OCI-LY3 (cell line): ENCODE measurements around the gene R3HDM2.

Experiments used
- H2AFZ ChIP-seq: fragments of 200-600, 300-600 bp; shearing (Covaris generic); 2 replicates; pipeline ENCODE4 v1.6.0; 2014; ENCODE audit warnings: antibody characterized with exemption, low read depth, low read length
- H3K27ac ChIP-seq: fragments of 200-600, 300-600 bp; sonication (generic); 2 replicates; pipeline ENCODE4 v1.5.1; 2014; ENCODE audit warnings: mild to moderate bottlenecking, low read length, moderate library complexity, mixed read lengths
- H3K27me3 ChIP-seq: fragments of 200-600, 300-600 bp; sonication (generic); 2 replicates; pipeline ENCODE4 v1.6.1; 2014; ENCODE audit warnings: low read depth, low read length, mixed read lengths
- H3K36me3 ChIP-seq: fragments of 200-600, 300-600 bp; sonication (generic); replicated peaks from 2 replicates; pipeline ENCODE3; 2014; ENCODE audit warnings: low read depth, low read length, mixed read lengths
- H3K4me1 ChIP-seq: fragments of 300-600, 200-600 bp; sonication (generic); 2 replicates; pipeline ENCODE4 v1.6.1; 2014; ENCODE audit warnings: low read length, mixed read lengths
- H3K4me2 ChIP-seq: fragments of 200-600, 300-600 bp; sonication (generic); 2 replicates; pipeline ENCODE4 v1.6.1; 2014; ENCODE audit warnings: low read length, mixed read lengths
- H3K4me3 ChIP-seq: fragments of 300-600, 200-600 bp; sonication (generic); 2 replicates; pipeline ENCODE4 v1.5.1; 2014; ENCODE audit warnings: antibody characterized with exemption, mild to moderate bottlenecking, low read length, moderate library complexity
- H3K79me2 ChIP-seq: fragments of 300-600, 200-600 bp; shearing (Covaris generic); 2 replicates; pipeline ENCODE4 v1.6.1; 2014; ENCODE audit warnings: mild to moderate bottlenecking, low read length, mixed read lengths
- H3K9ac ChIP-seq: fragments of 300-600, 200-600 bp; shearing (Covaris generic); 2 replicates; pipeline ENCODE4 v1.6.0; 2014; ENCODE audit warnings: mild to moderate bottlenecking, low read length, moderate library complexity
- H3K9me3 ChIP-seq: fragments of 200-600, 300-600 bp; shearing (Covaris generic); 2 replicates; pipeline ENCODE4 v1.6.1; 2014; ENCODE audit warnings: low read length, mixed read lengths; ENCODE audit not compliant: insufficient read depth
- H4K20me1 ChIP-seq: fragments of 200-600, 300-600 bp; sonication (generic); 2 replicates; pipeline ENCODE4 v1.6.1; 2016; ENCODE audit warnings: low read length, mixed read lengths; ENCODE audit not compliant: insufficient read depth
- CTCF ChIP-seq: fragments of 200-600, 300-600 bp; sonication (generic); IDR thresholded peaks from 2 replicates; pipeline ENCODE4 v1.5.1; 2014; ENCODE audit warnings: antibody characterized with exemption, low read length, low read depth
- EZH2phosphoT487 ChIP-seq: fragments of 200-600 bp; shearing (Covaris generic); IDR thresholded peaks from 2 replicates; pipeline ENCODE4 v1.6.1; 2018; ENCODE audit warnings: antibody characterized with exemption, mixed run types, low read depth

Gene R3HDM2

DNA sequence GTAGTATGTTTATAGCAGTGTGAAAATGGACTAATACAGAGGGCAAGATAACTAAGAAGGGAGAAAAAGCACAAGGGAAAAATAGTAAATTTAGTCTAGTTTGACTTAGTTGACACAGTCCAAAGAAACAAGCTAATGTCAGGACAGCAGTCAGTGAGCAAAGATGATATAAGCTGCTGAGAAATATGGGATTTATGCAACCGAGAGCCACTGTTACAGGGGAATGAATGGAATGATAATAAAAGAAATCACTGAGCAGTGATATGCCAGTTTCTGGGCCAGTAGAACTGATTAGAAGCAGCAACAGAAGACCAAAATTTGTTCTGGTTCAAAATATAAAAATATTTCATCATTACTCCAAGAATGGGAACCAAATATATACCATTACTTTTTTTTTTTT, 60.1 kb downstream of the R3HDM2 start:
- H3K4me2 ChIP-seq, result no peak overlapping the region
- H3K4me3 ChIP-seq, result no peak overlapping the region
- peaks cover 9% of the 10 kb centered on the region for H3K36me3 ChIP-seq
- no peak overlapping the region for H3K27ac ChIP-seq
- no peaks in the 10 kb centered on the region for H3K79me2 ChIP-seq
- H3K9me3 ChIP-seq, result peaks cover 5% of the 10 kb centered on the region; the same call in 1 of the 2 replicates
- H4K20me1 ChIP-seq, result no peaks in the 10 kb centered on the region
- H2AFZ ChIP-seq, result no peak overlapping the region
- H3K27me3 ChIP-seq, result no peaks in the 10 kb centered on the region
- H3K4me1 ChIP-seq, result no peaks in the 10 kb centered on the region
- H3K9ac ChIP-seq, result no peak overlapping the region
- TF ChIP-seq EZH2phosphoT487 (no peak), CTCF (no peak)

DNA sequence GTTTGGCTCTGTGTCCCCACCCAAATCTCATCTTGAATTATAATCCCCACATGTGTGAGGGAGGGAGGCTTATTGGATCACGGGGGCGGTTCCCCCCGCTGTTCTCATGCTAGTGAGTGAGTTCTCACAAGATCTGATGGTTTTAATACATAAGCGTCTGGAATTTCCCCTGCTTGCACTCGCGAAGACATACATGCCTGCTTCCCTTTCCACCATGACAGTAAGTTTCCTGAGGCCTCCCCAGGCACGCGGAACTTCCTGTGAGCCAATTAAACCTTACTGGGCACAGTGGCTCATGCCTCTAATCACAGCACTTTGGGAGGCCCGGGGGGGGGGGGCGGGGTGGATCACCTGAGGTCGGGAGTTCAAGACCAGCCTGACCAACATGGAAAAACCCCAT, 60.8 kb downstream of the R3HDM2 start:
- peaks cover 5% of the 10 kb centered on the region; the same call in 1 of the 2 replicates for H3K9me3 ChIP-seq
- H3K79me2 ChIP-seq, result no peaks in the 10 kb centered on the region
- no peaks in the 10 kb centered on the region for H3K4me1 ChIP-seq
- no peak overlapping the region for H2AFZ ChIP-seq
- H3K4me3 ChIP-seq, result no peak overlapping the region
- no peak overlapping the region for H3K4me2 ChIP-seq
- TF ChIP-seq CTCF (no peak), EZH2phosphoT487 (no peak)
- no peaks in the 10 kb centered on the region for H4K20me1 ChIP-seq
- H3K9ac ChIP-seq, result no peak overlapping the region
- peaks cover 9% of the 10 kb centered on the region for H3K36me3 ChIP-seq
- H3K27me3 ChIP-seq, result no peaks in the 10 kb centered on the region
- no peak overlapping the region for H3K27ac ChIP-seq

GRCh38 chr12:57369202-57369601, 61.6 kb downstream of the R3HDM2 start:
- H4K20me1 ChIP-seq, result no peaks in the 10 kb centered on the region
- no peak overlapping the region for H2AFZ ChIP-seq
- no peaks in the 10 kb centered on the region for H3K27me3 ChIP-seq
- TF ChIP-seq EZH2phosphoT487, result no peak
- no peak overlapping the region for H3K9ac ChIP-seq
- H3K4me1 ChIP-seq, result no peaks in the 10 kb centered on the region
- H3K9me3 ChIP-seq, result peaks cover 5% of the 10 kb centered on the region; the same call in 1 of the 2 replicates
- no peak overlapping the region for H3K4me2 ChIP-seq
- H3K79me2 ChIP-seq, result no peaks in the 10 kb centered on the region
- H3K36me3 ChIP-seq, result peaks cover 9% of the 10 kb centered on the region
- H3K27ac ChIP-seq, result no peak overlapping the region
- H3K4me3 ChIP-seq, result no peak overlapping the region

DNA sequence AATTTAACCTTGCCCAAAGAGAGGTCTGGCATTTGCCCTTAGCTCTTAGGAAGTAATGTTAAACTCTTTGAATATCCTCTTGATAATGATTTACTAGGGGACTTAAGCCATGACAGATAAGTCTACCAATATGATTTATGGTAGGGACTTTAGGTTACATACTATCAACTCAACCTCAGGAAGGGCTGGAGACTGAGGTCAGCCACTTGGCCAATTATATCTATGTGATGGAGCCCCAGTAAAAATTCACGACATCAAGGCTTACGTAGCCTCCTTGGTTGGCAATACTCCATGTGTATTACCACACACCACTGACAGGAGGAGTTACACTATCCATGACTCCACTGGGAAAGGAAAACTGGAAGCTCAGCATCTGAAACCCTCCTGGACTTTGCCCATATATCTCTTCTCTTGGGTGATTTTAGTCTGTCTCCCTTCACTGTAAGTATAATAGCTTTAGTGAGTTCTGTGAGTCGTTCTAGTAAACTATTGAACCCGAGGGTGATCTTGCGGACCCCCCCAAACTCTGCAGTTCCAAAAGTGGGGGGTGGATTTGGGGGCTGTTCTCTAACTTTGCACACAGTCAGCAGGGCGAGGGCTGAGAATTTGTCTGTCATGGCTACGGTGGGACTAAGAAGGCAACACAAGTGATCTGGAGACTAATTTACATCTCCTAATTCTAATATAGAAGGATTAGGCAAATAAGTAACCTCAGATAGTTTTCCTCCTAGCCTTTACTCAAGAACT, 62.3 kb downstream of the R3HDM2 start:
- H3K4me3 ChIP-seq, result no peak overlapping the region
- no peaks in the 10 kb centered on the region for H3K27me3 ChIP-seq
- no peaks in the 10 kb centered on the region for H4K20me1 ChIP-seq
- no peak overlapping the region for H2AFZ ChIP-seq
- peaks cover 9% of the 10 kb centered on the region for H3K36me3 ChIP-seq
- H3K4me1 ChIP-seq, result no peaks in the 10 kb centered on the region
- H3K79me2 ChIP-seq, result no peaks in the 10 kb centered on the region
- TF ChIP-seq EZH2phosphoT487 (no peak), CTCF (no peak)
- H3K9me3 ChIP-seq, result peaks cover 5% of the 10 kb centered on the region; the same call in 1 of the 2 replicates
- H3K4me2 ChIP-seq, result no peak overlapping the region
- no peak overlapping the region for H3K9ac ChIP-seq
- no peak overlapping the region for H3K27ac ChIP-seq
